GM21528 (cell line): Measurements from ENCODE around the gene SLC25A1.
A peak's percentile ranks its signal among the peaks of the same experiment; 100 is the strongest.

Source experiments
- ATAC-seq: cut with Tn5 transposase; IDR thresholded peaks from one replicate; pipeline ENCODE4 v1.9.1; 2021; ENCODE audit warnings: mild to moderate bottlenecking, moderate library complexity; ENCODE audit not compliant: unreplicated experiment, low FRiP score

The SLC25A1 gene

DNA sequence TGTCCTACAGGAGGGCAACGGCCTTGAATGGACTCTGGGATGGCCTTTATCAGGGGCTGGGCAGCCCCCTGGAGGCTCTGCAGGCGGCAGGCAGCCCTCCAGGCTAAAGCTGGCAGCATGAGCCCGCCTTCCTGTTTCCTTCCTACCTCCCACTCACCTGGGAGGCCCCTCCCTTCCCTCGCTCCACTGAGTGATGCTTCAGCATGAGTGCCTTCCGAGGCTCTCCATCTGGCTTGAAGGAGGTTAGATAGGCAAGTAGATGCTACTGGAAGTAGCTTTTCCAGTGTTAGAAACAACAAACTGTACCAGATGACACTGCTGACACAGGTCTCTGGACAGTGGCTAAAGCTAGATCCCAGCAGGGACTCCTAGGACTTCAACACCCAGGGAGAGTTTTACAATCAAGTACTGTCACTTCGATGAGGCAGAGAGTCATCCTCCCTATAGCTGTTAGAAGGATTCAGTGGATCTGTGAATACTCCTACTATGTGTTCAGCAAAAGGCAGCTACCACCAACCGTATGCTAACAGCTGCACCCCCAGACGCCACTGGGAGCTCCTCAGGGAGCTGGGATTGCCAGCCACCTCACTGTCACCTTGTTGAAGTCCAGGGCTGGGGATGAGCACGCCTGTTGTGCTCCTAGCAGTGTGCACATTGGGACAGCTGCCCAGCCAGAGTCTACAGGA lies 4.1 kb upstream of the SLC25A1 start:
- ATAC-seq, result no peak

- no peak for ATAC-seq
These were observed 3.4 kb upstream of the SLC25A1 start for GRCh38 chr22:19181786-19182471.

- ATAC-seq, result no peak
These were observed 2.3 kb upstream of the SLC25A1 start for GRCh38 chr22:19180740-19181410.

DNA sequence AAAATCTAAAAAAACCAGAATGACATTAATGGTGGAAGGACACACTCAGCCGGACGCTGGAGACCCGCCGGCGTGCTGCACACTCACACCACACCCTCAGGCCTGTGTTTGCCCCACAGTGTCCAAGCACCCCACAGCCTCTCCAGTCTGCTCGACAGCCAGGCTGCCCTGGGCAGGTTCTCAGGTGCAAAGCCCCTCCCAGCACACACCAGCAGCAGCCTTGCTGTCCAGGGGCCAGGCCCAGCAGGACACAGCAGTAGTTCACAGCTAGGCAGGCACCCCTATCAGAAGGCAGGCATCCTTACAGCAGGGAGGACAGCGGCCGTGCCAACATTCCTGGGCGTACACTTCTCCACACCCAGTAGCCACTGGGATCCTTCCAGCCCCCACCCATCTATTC lies 1.7 kb upstream of the SLC25A1 start:
- no peak for ATAC-seq

- ATAC-seq, result peak; percentile 23
These were observed 1.0 kb upstream of the SLC25A1 start for GRCh38 chr22:19179497-19180048.

GRCh38 chr22:19178065-19178656 lies 375 bp downstream of the SLC25A1 start:
- ATAC-seq, result peak; percentile 35

DNA sequence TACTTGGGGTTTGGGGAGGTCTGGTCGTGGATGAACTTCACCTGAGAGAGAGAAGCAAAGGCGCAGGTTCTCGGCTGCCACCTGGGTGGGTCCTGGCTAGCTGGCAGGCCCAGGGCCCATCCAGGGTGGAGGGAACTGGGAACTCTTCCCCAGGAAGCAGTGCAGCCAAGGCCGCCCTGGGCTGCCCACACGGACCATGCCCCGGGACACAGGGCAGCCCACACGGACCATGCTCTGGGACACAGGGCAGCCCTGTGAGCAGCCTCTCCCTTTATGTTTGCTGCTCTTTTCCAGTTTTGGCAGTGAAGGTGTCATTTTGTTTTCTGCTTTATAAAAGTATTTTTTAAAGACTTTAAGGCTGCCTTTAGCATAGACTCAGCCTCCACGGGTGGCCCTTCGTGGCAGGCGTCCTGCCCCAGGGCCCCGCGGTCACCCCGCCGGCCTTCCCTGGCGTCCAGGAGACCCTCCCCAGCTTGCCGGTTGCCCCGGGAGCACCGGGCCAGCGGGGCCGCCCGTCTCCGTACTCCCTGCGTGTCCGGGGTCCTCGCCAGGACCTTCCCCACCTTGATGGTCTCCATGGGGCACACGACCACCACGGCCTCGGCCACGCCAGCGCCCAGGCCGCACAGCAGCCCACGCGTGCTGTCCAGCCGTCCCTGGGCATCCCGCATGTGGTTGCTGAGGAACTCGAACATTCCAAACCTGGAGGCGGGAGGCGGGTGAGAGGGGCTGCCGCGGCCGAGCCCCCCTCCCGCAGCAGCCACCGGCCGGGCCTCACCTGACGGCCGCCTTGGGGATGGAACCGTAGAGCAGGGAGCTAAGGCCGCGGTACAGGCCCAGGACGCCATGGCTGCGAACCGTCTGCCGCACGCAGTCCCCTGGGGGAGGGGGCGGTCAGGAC lies 1.1 kb downstream of the SLC25A1 start:
- ATAC-seq, result no peak

DNA sequence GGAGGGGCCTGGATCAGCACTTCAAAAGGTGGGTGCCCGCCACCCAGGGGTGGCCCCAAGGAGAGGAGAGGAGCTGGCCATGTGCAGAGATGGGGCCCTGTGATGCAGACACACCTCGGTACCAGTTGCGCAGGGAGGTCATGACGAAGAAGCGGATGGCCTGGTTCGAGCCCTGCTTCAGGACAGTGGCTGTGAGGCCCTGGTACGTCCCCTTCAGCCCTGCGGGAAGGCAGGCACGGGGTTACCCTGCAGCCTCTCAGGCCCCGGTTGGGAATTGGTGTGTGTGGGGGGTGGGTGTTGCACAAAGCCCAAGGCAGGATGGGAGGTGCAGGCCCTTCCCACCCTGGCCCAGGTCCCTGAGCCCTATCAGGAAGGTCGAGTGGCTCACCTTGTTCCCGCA lies 1.8 kb downstream of the SLC25A1 start:
- no peak for ATAC-seq

DNA sequence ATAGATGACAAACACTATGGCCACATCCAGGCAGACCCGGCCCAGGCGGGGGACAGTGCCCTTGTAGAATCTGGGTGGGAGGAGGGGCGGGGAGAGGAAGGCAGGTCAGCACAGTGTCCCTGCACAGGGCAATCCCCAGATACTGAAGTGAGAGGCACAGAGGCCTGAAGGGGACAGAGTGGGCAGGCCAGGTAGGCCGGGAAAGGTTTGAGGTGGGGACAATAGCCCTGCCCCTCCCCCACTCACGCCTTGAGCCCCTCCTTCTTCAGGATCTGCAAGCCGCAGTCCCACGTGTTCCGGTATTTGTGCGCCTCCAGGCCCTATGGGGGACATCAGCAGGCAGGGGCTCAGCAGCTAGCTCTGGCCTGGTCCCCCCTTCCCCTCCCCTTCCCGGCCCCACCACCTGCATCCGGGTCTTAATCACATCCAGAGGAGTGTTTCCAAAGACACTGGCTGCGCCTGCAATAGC lies 2.3 kb downstream of the SLC25A1 start:
- no peak for ATAC-seq

DNA sequence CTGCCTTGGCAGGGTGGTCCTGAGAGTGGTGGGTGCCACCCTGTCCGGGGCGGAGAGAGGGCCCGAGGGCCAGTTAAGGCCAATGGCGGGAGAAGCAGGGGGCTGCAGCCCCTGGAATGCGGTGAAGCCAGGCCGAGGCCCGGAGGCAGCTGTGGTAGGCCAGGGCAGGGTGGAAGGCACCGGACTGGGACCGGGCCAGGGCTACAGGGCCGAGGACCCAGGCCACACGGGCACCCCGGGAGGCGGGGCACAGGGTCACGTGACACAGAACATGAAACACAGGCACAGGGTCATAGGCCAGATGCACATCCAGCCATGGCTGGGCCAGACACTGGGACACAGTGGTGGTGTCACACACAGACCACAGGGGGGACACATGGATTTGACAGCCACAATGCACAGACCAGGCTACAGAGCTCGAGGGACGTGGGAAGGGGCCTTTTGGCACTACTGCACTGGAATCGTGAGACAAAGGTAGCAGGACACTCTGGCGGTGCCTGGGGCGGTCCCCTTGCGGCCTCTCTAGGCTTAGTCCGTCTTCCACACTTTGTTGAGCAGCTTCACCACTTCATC lies 2.8 kb downstream of the SLC25A1 start:
- ATAC-seq, result no peak

DNA sequence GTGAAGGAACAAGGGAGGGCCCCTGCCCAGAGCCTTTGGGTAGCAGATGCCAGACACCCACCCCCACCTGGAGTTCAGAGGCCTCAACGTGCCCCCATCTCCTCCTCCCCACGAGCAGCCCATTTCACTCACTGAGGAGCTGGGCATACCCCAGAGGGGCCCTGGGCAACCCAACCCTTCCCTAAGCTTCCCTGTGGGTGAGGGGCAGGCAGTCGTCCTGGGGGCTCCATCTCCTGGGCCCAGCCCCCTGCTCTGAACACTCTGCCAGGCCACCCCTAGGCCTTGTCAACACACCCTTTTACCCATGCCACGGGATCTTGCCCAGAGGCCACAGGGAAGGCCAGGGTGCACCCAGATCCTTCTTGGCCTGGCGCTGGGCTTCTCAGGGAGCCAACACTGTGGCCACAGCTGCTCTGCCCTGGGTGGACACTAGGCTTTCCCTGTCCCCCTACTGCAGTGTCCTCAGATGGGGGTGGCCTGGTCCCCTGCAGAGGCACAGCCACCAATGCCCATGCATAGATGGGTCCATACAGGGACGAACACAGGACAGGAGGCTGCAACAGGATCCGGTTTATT lies 3.4 kb downstream of the SLC25A1 start:
- ATAC-seq, result no peak

- no peak for ATAC-seq
These were observed 4.2 kb downstream of the SLC25A1 start for GRCh38 chr22:19174106-19175025.

GRCh38 chr22:19173047-19174035 lies 5.2 kb downstream of the SLC25A1 start:
- ATAC-seq, result no peak

GRCh38 chr22:19172213-19173046 lies 6.1 kb downstream of the SLC25A1 start:
- no peak for ATAC-seq

DNA sequence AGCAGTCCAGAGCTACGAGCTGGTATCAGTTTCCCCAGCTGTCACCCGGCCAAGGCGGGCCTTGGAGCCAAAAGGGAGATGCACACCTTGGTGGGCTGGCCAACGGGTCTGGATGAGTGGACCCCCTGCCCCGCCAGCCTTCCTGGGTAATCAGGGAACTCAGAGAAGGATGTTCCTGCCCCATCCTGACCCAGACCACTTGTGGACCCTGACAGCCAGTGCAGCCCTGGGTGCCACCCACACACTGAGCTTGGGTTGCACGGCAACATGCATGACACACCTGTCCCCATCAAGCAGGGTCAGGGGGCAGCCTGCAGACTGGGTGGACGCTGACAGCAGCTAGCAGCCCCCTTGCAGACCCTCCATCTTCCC lies 8.6 kb downstream of the SLC25A1 start:
- no peak for ATAC-seq
